Putamen (tissue), 1 donor: ENCODE data around the gene NAALADL2.

ENCODE experiments used
- DNase-seq: peaks from one replicate; pipeline ENCODE4 v3.0.0-alpha.2; 2016; ENCODE audit warnings: low spot score

The NAALADL2 gene

GRCh38 chr3:174986685-174987084 lies 127.6 kb downstream of the NAALADL2 start:
- DNase-seq, result no peak

- no peak for DNase-seq
These were observed 142.0 kb downstream of the NAALADL2 start for GRCh38 chr3:175001091-175001490.

GRCh38 chr3:175002732-175003143 lies 143.6 kb downstream of the NAALADL2 start:
- no peak for DNase-seq

- no peak for DNase-seq
These were observed 144.5 kb downstream of the NAALADL2 start for GRCh38 chr3:175003590-175003989.

- DNase-seq, result no peak
These were observed 146.1 kb downstream of the NAALADL2 start for GRCh38 chr3:175005193-175005592.

GRCh38 chr3:175005881-175006280 lies 146.7 kb downstream of the NAALADL2 start:
- no peak for DNase-seq

- no peak for DNase-seq
These were observed 148.2 kb downstream of the NAALADL2 start for GRCh38 chr3:175007306-175007705.

GRCh38 chr3:175009295-175009694 lies 150.2 kb downstream of the NAALADL2 start:
- DNase-seq, result no peak

- DNase-seq, result no peak
These were observed 156.0 kb downstream of the NAALADL2 start for GRCh38 chr3:175015056-175015635.

- no peak for DNase-seq
These were observed 160.0 kb downstream of the NAALADL2 start for GRCh38 chr3:175018946-175019727.

GRCh38 chr3:175020101-175020500 lies 161.0 kb downstream of the NAALADL2 start:
- no peak for DNase-seq

GRCh38 chr3:175029828-175030227 lies 170.7 kb downstream of the NAALADL2 start:
- DNase-seq, result no peak

- DNase-seq, result no peak
These were observed 180.7 kb downstream of the NAALADL2 start for GRCh38 chr3:175039875-175040274.

GRCh38 chr3:175041369-175041768 lies 182.2 kb downstream of the NAALADL2 start:
- DNase-seq, result no peak

GRCh38 chr3:175046601-175047000 lies 187.5 kb downstream of the NAALADL2 start:
- no peak for DNase-seq

GRCh38 chr3:175047786-175048185 lies 188.7 kb downstream of the NAALADL2 start:
- no peak for DNase-seq

- peak; percentile 1 for DNase-seq
These were observed 198.3 kb downstream of the NAALADL2 start for GRCh38 chr3:175057401-175057800.

- DNase-seq, result no peak
These were observed 200.7 kb downstream of the NAALADL2 start for GRCh38 chr3:175059788-175060187.

- DNase-seq, result no peak
These were observed 206.4 kb downstream of the NAALADL2 start for GRCh38 chr3:175065497-175065896.

- DNase-seq, result no peak
These were observed 207.7 kb downstream of the NAALADL2 start for GRCh38 chr3:175066617-175067415.

GRCh38 chr3:175068587-175068986 lies 209.5 kb downstream of the NAALADL2 start:
- no peak for DNase-seq

- DNase-seq, result no peak
These were observed 211.8 kb downstream of the NAALADL2 start for GRCh38 chr3:175070946-175071345.
